Endothelial cell of umbilical vein (primary cell): ENCODE data around the gene LZTS2. TPM values are rescaled to one million over a fixed set of nuclear protein-coding genes. Genes with fewer than 3 reads are reported as not detected.

Experiments
- BruUV-seq: library from RNA; stranded (reverse); fragments of 400-500 nt; replicated peaks from 2 replicates; lab custom pipeline; 2021; lab: Mats Ljungman, UMichigan
- CTCF ChIA-PET: fragments of 300-600, 350-600 bp; sonication (Branson Sonifier 250); formaldehyde crosslinking; loops from one replicate; lab custom pipeline; 2021; ENCODE audit warnings: antibody characterized with exemption, inconsistent platforms; lab: Charles Lee
- POLR2A ChIA-PET: fragments of 300-600, 350-600 bp; sonication (Branson Sonifier 250); formaldehyde crosslinking; loops from one replicate; lab custom pipeline; 2021; ENCODE audit warnings: antibody characterized with exemption, inconsistent platforms; lab: Charles Lee
- DNase-seq: peaks from one replicate; pipeline ENCODE4 v3.0.0-alpha.2; 2011; ENCODE audit warnings: low read depth, low spot score
- FAIRE-seq: peaks from 2 replicates; lab custom pipeline; 2011; peaks lifted over from hg19 to GRCh38; lab: Jason Lieb, UNC
- H2AFZ ChIP-seq: 2 replicates; pipeline ENCODE4 v1.6.0; 2012; ENCODE audit warnings: low read depth, low read length, control low read depth, inconsistent platforms
- H3K27ac ChIP-seq: 2 replicates; pipeline ENCODE4 v1.5.1; 2011; ENCODE audit warnings: low read depth, mild to moderate bottlenecking, control low read depth, low read length, moderate library complexity; ENCODE audit not compliant: insufficient read depth
- H3K27me3 ChIP-seq, 2 experiments: 2 replicates each; pipeline versions ENCODE4 v1.6.0 to v1.6.1; 2011; ENCODE audit warnings: low read length in 2 of 2, mixed read lengths in 1 of 2; ENCODE audit not compliant: control insufficient read depth in 2 of 2, insufficient read depth in 2 of 2
- H3K36me3 ChIP-seq, 2 experiments: 2 replicates in 1 of 2; 3 replicates in 1 of 2; pipeline ENCODE4 v1.5.1; 2011; ENCODE audit warnings: low read length in 2 of 2, mild to moderate bottlenecking in 1 of 2, moderate library complexity in 1 of 2; ENCODE audit not compliant: control insufficient read depth in 2 of 2, insufficient read depth in 2 of 2; ENCODE audit errors: extremely low read depth in 1 of 2
- H3K4me1 ChIP-seq: 3 replicates; pipeline ENCODE4 v1.5.1; 2011; ENCODE audit warnings: mild to moderate bottlenecking, low read length; ENCODE audit not compliant: control insufficient read depth, insufficient read depth; ENCODE audit errors: extremely low read depth
- H3K4me2 ChIP-seq: 2 replicates; pipeline ENCODE4 v1.6.1; 2011; ENCODE audit warnings: low read length, control low read depth, mixed read lengths; ENCODE audit not compliant: insufficient read depth
- H3K4me3 ChIP-seq, 3 experiments: fragments of 200-600 bp in 1 of 3; sonication (generic), shearing (Covaris generic) in 1 of 3; replicated peaks in 1 of 3; 2 replicates each; pipeline ENCODE4 v1.5.1; 2011 to 2016; ENCODE audit warnings: control low read depth in 3 of 3, low read length in 3 of 3, mild to moderate bottlenecking in 2 of 3, inconsistent platforms in 1 of 3, low read depth in 1 of 3, moderate library complexity in 1 of 3; ENCODE audit not compliant: insufficient read depth in 1 of 3
- H3K79me2 ChIP-seq: 2 replicates; pipeline ENCODE4 v1.6.0; 2012; ENCODE audit warnings: low read length, inconsistent platforms; ENCODE audit not compliant: control insufficient read depth, insufficient read depth
- H3K9ac ChIP-seq: replicated peaks from 2 replicates; pipeline ENCODE3; 2011; ENCODE audit warnings: low read length, control low read depth; ENCODE audit not compliant: insufficient read depth; ENCODE audit errors: extremely low read depth
- H3K9me1 ChIP-seq: replicated peaks from 3 replicates; pipeline ENCODE4 v1.6.0; 2011; ENCODE audit warnings: mild to moderate bottlenecking, low read length; ENCODE audit not compliant: control insufficient read depth, insufficient read depth; ENCODE audit errors: extremely low read depth
- H3K9me3 ChIP-seq: replicated peaks from 2 replicates; pipeline ENCODE4 v1.5.1; 2012; ENCODE audit warnings: low read length, inconsistent platforms; ENCODE audit not compliant: control insufficient read depth, insufficient read depth
- H4K20me1 ChIP-seq: replicated peaks from 2 replicates; pipeline ENCODE3; 2011; ENCODE audit warnings: mild to moderate bottlenecking, low read length; ENCODE audit not compliant: control insufficient read depth, insufficient read depth; ENCODE audit errors: extremely low read depth
- CTCF ChIP-seq, 2 donors: IDR thresholded peaks; 1 replicate in 1 of 2; 2 replicates in 1 of 2; pipeline ENCODE4 v1.5.1; 2011; ENCODE audit warnings: low read length in 2 of 2, mild to moderate bottlenecking in 2 of 2, moderate library complexity in 2 of 2, control low read depth in 1 of 2, inconsistent platforms in 1 of 2, low read depth in 1 of 2; ENCODE audit not compliant: insufficient read depth in 1 of 2; ENCODE audit errors: extremely low read depth in 1 of 2
- FOS ChIP-seq: IDR thresholded peaks from 2 replicates; pipeline ENCODE4 v1.6.1; 2011; ENCODE audit warnings: mild to moderate bottlenecking, low read length, moderate library complexity, borderline replicate concordance; ENCODE audit not compliant: insufficient read depth
- MAX ChIP-seq: IDR thresholded peaks from 2 replicates; pipeline ENCODE4 v1.6.1; 2011; ENCODE audit not compliant: insufficient read depth, insufficient read length
- POLR2A ChIP-seq: IDR thresholded peaks from 2 replicates; pipeline ENCODE4 v1.6.1; 2012; ENCODE audit warnings: low read depth, mild to moderate bottlenecking, control low read depth, low read length
- POLR2AphosphoS5 ChIP-seq: IDR thresholded peaks from 2 replicates; pipeline ENCODE4 v1.6.1; 2012; ENCODE audit warnings: low read depth, mild to moderate bottlenecking, control low read depth, low read length, moderate library complexity; ENCODE audit not compliant: insufficient read depth
- dilution Hi-C: fragments of 300-500 bp; cut with MboI; formaldehyde crosslinking; loops from one replicate; pipeline ENCODE4 v1.15.0; 2019; ENCODE audit warnings: low sequenced_read_pairs; ENCODE audit not compliant: extremely low pct_ligation_motif_present
- intact Hi-C: fragments of 100-400 bp; cut with micrococcal nuclease; formaldehyde crosslinking; loops from one replicate; pipeline ENCODE4 v1.10.0; 2022
- polyA plus RNA-seq, 4 experiments: library from polyadenylated mRNA; depleted of rRNA in 3 of 4; stranded (reverse) in 3 of 4; unstranded in 1 of 4; fragments of >200 nt; gene quantifications; 2 replicates each; pipeline versions ENCODE4 v1.2.1 to v1.2.3, GENCODE V29; 2011 to 2012; ENCODE audit warnings: missing spikeins in 1 of 4
- total RNA-seq: library from RNA; stranded (reverse); gene quantifications from 2 replicates; pipeline ENCODE4 v1.2.3, GENCODE V29; 2021

Gene LZTS2
- total and polyA plus RNA-seq, 2 donors (not counting 3 experiments of a cell fraction or from before 2014, with no cell fraction given) = 70.8 to 79.5 TPM

- Histone ChIP-seq H3K27ac (peak overlapping the region; percentile 86), H3K79me2 (peaks cover 32% of the 10 kb centered on the region), H3K27me3 (no peaks in the 10 kb centered on the region), H3K9ac (peak overlapping the region; percentile 84), H4K20me1 (no peaks in the 10 kb centered on the region), H3K9me3 (no peaks in the 10 kb centered on the region), H2AFZ (peak overlapping the region; percentile 38), H3K4me2 (peak overlapping the region; percentile 6), H3K4me3 (peak overlapping the region in 2 of 3 experiments; percentile 1 to 85), H3K9me1 (no peaks in the 10 kb centered on the region), H3K4me1 (peaks cover 33% of the 10 kb centered on the region), H3K36me3 (peaks cover 2 to 9% of the 10 kb centered on the region in 2 experiments)
- peak; percentile 85 for DNase-seq
- CTCF ChIA-PET = interaction anchor here (0.6 to 12.6 kb wide), 13 partner anchors 10 to 1816 kb away, joined by 3 to 254 read pairs (median 4); partner anchors contain the start of genes MRPL43, PDZD7, SEMA4G and SFXN3
- TSS peak; percentile 60 for BruUV-seq
- peak; percentile 83 for FAIRE-seq
- dilution Hi-C loops (no loop called here), intact Hi-C loops (loop anchor here (1.0 to 2.0 kb wide), 2 partner anchors 15 to 62 kb away; partner anchors contain the start of gene KAZALD1)
- TF ChIP-seq FOS (peak; percentile 29), MAX (no peak)
- POLR2A ChIA-PET = no interaction called here
Observed at GRCh38 chr10:100998183-100998990, 1.2 kb upstream of the LZTS2 start.

- ChIA-PET CTCF (interaction anchor here (0.7 to 12.6 kb wide), 6 partner anchors 9 to 42 kb away, joined by 4 to 254 read pairs (median 16); no protein-coding TSS in a partner anchor), POLR2A (interaction anchor here (1.0 kb wide), 1 partner anchor 12 kb away, joined by 3 read pairs; no protein-coding TSS in a partner anchor)
- Histone ChIP-seq H3K9me1 (no peaks in the 10 kb centered on the region), H3K79me2 (peaks cover 34% of the 10 kb centered on the region), H3K9me3 (no peaks in the 10 kb centered on the region), H3K27ac (peak overlapping the region; percentile 86), H3K4me2 (peak overlapping the region; percentile 50), H3K4me3 (peak overlapping the region; percentile 6 to 85 (median 29)), H3K9ac (peak overlapping the region; percentile 84), H3K4me1 (peaks cover 33% of the 10 kb centered on the region), H3K36me3 (peaks cover 5 to 17% of the 10 kb centered on the region in 2 experiments), H2AFZ (peak overlapping the region; percentile 16), H3K27me3 (no peaks in the 10 kb centered on the region), H4K20me1 (no peaks in the 10 kb centered on the region)
- dilution Hi-C loops (no loop called here), intact Hi-C loops (loop anchor here (1.0 to 2.0 kb wide), 2 partner anchors 14 to 62 kb away; partner anchors contain the start of gene KAZALD1)
- no TSS peak for BruUV-seq
- DNase-seq (peak; percentile 75), FAIRE-seq (peak; percentile 80)
- TF ChIP-seq CTCF (IDR thresholded peaks at IDR 0.05; ENCODE audit: extremely low read depth in 1 of 2, insufficient read depth in 1 of 2, low read depth in 1 of 2, low read length in 2 of 2) (peak; percentile 92 to 95), POLR2A (peak; percentile 76), POLR2AphosphoS5 (peak; percentile 72), FOS (no peak)
Observed at GRCh38 chr10:100998991-100999741, 442 bp upstream of the LZTS2 start.
